ENCODE measurements around the gene CCDC57. TPM values are rescaled to one million over a fixed set of nuclear protein-coding genes. Genes with fewer than 3 reads are reported as not detected.
A peak's percentile ranks its signal among the peaks of the same experiment; 100 is the strongest.

Gene CCDC57
- polyA plus RNA-seq, 1 donor, result 29.9 TPM

GRCh38 chr17:82173351-82174041, 39.1 kb downstream of the CCDC57 start:
- no peak for DNase-seq

GRCh38 chr17:82172486-82173160, 40.0 kb downstream of the CCDC57 start:
- DNase-seq, result no peak

- no peak for DNase-seq
These were observed 40.8 kb downstream of the CCDC57 start for GRCh38 chr17:82171750-82172375.

GRCh38 chr17:82170412-82170961, 42.2 kb downstream of the CCDC57 start:
- no peak for DNase-seq

- no peak for DNase-seq
These were observed 44.1 kb downstream of the CCDC57 start for GRCh38 chr17:82168568-82168967.

- no peak for DNase-seq
These were observed 45.6 kb downstream of the CCDC57 start for GRCh38 chr17:82167028-82167427.

- DNase-seq, result no peak
These were observed 47.8 kb downstream of the CCDC57 start for GRCh38 chr17:82164853-82165252.

GRCh38 chr17:82161216-82161615, 51.4 kb downstream of the CCDC57 start:
- DNase-seq, result no peak

GRCh38 chr17:82160075-82160474, 52.6 kb downstream of the CCDC57 start:
- no peak for DNase-seq

- DNase-seq, result no peak
These were observed 53.8 kb downstream of the CCDC57 start for GRCh38 chr17:82158825-82159224.

GRCh38 chr17:82157046-82158035, 55.3 kb downstream of the CCDC57 start:
- no peak for DNase-seq

GRCh38 chr17:82156284-82156925, 56.2 kb downstream of the CCDC57 start:
- no peak for DNase-seq

GRCh38 chr17:82155606-82156005, 57.0 kb downstream of the CCDC57 start:
- no peak for DNase-seq

GRCh38 chr17:82154881-82155331, 57.7 kb downstream of the CCDC57 start:
- no peak for DNase-seq

GRCh38 chr17:82153745-82154375, 58.8 kb downstream of the CCDC57 start:
- DNase-seq, result peak; percentile 69

- DNase-seq, result no peak
These were observed 59.3 kb downstream of the CCDC57 start for GRCh38 chr17:82153295-82153691.

- DNase-seq, result no peak
These were observed 59.9 kb downstream of the CCDC57 start for GRCh38 chr17:82152556-82153294.

GRCh38 chr17:82152114-82152513, 60.5 kb downstream of the CCDC57 start:
- no peak for DNase-seq

GRCh38 chr17:82151106-82151957, 61.3 kb downstream of the CCDC57 start:
- DNase-seq, result no peak

Measured in hindlimb muscle (tissue), 1 donor.